NB4 (cell line): ENCODE results near the gene SIPA1.

ENCODE experiments used
- DNase-seq: peaks from one replicate; pipeline ENCODE4 v3.0.0; 2010; ENCODE audit warnings: low read depth
- H3K4me3 ChIP-seq: one replicate; pipeline ENCODE4 v1.5.1; 2011; ENCODE audit warnings: mild to moderate bottlenecking, low read depth, low read length, moderate library complexity
- MYC ChIP-seq: IDR thresholded peaks from 2 replicates; pipeline ENCODE4 v1.6.1; 2011; ENCODE audit warnings: low read depth, low read length
- POLR2A ChIP-seq: IDR thresholded peaks from 2 replicates; pipeline ENCODE4 v1.6.1; 2011; ENCODE audit warnings: mild to moderate bottlenecking; ENCODE audit not compliant: insufficient read length; ENCODE audit errors: extremely low read depth
- TF ChIP-seq, protein P1 (sequence below): IDR thresholded peaks from 2 replicates; pipeline ENCODE4 v1.6.1; 2011; ENCODE audit warnings: low read depth, low read length
- TF ChIP-seq, protein P2 (sequence below): IDR thresholded peaks from one replicate; pipeline ENCODE4 v1.5.1; 2012; ENCODE audit warnings: low read depth, low read length

SIPA1 gene

DNA sequence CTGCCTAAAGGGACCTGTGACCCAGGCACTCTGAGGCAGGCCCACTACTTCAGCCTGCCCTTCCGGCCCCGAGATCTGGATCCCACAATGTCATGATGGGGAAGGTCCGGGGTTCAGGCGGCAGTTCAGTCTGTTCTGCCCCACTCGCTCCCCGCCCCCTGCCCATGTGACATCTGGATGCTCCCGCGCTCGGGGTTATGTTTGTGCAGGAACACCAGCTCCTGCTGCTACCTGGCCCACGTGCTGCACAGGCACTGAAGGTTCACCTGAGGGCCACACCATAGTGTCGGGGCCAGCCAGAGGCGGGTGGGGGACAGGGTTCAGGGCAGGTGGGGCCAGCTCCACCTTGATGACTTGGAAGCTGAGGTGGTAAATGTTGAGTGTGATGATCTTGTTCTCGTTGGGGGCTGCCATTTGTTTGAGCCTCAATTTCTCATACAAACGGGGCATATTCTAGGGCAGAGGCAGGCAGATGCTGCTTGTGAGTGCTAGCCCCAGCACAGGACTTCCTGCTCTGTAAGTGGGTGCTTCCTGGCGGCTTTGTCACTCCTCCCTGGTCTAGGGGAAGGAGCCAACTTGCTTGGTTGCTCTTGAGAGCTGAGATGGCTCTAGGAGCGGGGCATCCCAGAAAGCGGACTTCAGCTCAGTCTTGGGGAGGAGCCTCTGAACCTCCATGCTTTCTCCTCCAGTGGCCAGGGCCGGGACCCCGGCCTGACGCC lies 4.4 kb upstream of the SIPA1 start:
- H3K4me3 ChIP-seq = no peak overlapping the region
- DNase-seq = no peak
- TF ChIP-seq POLR2A = no peak
- TF ChIP-seq, protein P1, sequence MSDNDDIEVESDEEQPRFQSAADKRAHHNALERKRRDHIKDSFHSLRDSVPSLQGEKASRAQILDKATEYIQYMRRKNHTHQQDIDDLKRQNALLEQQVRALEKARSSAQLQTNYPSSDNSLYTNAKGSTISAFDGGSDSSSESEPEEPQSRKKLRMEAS = no peak
- no peak for TF ChIP-seq MYC
- TF ChIP-seq, protein P2, sequence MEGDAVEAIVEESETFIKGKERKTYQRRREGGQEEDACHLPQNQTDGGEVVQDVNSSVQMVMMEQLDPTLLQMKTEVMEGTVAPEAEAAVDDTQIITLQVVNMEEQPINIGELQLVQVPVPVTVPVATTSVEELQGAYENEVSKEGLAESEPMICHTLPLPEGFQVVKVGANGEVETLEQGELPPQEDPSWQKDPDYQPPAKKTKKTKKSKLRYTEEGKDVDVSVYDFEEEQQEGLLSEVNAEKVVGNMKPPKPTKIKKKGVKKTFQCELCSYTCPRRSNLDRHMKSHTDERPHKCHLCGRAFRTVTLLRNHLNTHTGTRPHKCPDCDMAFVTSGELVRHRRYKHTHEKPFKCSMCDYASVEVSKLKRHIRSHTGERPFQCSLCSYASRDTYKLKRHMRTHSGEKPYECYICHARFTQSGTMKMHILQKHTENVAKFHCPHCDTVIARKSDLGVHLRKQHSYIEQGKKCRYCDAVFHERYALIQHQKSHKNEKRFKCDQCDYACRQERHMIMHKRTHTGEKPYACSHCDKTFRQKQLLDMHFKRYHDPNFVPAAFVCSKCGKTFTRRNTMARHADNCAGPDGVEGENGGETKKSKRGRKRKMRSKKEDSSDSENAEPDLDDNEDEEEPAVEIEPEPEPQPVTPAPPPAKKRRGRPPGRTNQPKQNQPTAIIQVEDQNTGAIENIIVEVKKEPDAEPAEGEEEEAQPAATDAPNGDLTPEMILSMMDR = no peak

DNA sequence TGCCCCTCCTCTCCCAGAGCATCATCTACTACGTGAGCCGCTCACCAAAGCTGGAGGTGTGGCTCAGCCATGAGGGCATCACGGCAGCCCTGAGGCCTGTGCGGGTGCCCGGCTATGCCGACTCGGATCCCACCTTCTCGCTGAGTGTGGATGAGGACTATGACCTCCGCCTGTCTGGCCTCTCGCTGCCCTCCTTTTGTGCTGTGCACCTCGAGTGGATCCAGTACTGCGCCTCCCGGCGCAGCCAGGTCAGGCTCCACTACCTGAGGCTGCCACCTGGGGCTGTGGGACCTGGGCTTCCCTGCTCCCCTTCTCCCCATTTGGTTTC lies 3.8 kb upstream of the SIPA1 start:
- no peak for DNase-seq
- TF ChIP-seq, protein P1 = no peak
- TF ChIP-seq POLR2A (no peak), MYC (no peak)
- TF ChIP-seq, protein P2 = no peak
- H3K4me3 ChIP-seq = no peak overlapping the region

DNA sequence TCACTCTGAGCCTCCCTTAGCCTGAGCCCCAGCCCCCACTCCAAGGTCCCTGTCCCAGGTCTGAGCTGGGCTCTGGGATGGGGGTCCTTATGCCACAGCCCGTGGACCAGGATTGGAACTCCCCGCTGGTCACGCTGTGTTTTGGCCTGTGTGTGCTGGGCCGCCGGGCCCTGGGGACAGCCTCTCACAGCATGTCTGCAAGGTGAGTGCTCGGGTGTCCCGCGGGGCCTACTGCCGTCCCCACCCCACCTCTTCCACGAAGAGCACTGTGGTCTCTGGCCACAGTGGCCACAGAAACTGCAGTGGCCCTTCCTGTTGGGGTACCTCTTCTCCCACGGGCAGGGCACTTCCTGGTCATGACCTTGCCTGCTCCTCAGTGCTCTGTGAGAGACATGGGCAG lies 3.5 kb upstream of the SIPA1 start:
- H3K4me3 ChIP-seq = no peak overlapping the region
- DNase-seq = no peak
- TF ChIP-seq, protein P1 = no peak
- no peak for TF ChIP-seq POLR2A
- no peak for TF ChIP-seq MYC
- TF ChIP-seq, protein P2 = no peak

DNA sequence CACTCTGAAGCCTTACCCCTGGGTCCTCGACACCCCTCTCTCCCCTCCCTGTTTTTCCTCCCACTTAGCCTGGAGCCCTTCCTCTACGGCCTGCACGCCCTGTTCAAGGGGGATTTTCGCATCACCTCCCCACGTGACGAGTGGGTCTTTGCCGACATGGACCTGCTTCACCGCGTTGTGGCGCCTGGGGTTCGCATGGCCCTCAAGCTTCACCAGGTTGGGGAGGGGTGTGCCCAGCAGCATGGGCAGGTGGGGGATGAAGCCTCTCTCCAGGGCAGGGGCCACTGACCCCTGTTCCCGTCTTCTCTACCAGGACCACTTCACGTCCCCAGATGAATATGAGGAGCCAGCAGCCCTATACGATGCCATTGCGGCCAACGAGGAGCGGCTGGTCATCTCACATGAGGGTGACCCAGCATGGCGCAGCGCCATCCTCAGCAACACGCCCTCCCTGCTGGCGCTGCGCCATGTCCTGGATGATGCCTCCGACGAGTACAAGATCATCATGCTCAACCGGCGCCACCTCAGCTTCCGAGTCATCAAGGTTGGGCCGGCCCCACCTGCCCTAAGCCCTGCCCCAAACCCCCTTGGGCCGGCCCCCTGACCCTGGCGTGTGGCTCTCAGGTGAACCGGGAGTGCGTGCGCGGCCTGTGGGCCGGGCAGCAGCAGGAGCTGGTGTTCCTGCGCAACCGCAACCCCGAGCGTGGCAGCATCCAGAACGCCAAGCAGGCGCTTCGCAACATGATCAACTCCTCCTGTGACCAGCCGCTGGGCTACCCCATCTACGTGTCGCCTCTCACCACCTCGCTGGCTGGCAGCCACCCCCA lies 2.8 kb upstream of the SIPA1 start:
- no peak for DNase-seq
- no peak overlapping the region for H3K4me3 ChIP-seq
- TF ChIP-seq, protein P2 = no peak
- TF ChIP-seq MYC (no peak), POLR2A (no peak)
- TF ChIP-seq, protein P1 = no peak

DNA sequence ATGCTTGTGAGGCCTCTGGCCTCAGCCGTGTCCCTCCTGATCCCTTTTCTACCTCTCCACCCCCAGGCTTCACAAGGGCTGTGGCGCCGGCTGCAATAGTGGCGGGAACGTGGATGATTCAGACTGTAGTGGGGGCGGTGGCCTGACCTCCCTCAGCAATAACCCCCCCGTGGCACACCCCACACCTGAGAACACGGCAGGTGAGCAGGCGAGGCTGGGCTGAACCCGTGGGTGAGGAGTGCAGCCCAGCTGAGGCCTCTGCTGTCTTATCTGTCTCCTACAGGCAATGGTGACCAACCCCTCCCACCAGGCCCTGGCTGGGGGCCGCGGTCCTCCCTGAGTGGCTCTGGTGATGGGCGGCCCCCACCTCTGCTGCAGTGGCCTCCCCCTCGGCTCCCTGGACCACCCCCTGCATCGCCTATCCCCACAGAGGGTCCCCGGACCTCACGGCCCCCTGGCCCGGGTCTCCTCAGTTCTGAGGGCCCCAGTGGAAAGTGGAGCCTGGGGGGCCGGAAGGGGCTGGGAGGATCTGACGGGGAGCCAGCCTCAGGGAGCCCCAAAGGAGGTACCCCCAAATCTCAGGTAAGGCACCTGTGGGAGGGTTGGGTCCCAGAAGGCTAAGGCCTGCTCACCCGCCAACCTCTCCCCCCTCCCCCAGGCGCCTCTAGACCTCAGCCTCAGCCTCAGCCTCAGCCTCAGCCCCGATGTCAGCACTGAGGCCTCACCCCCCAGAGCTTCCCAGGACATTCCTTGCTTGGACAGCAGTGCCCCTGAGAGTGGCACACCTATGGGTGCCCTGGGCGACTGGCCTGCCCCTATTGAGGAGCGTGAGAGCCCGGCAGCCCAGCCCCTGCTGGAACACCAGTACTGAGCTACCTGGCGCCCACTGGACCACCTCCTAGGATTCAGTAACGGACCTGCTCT lies 1.5 kb upstream of the SIPA1 start:
- no peak for TF ChIP-seq POLR2A
- TF ChIP-seq, protein P1 = no peak
- TF ChIP-seq, protein P2 = no peak
- no peak for TF ChIP-seq MYC
- no peak for DNase-seq
- no peak overlapping the region for H3K4me3 ChIP-seq
